Stimulated activated naive CD4-positive, alpha-beta T cell (primary cell): ENCODE results near the gene HCST.
"Not testable (repeated sequence)": the region's sequence is repeated elsewhere in the genome, so short reads cannot be mapped to it uniquely, and the experiment has no call there.

Experiments
- DNase-seq, 6 experiments: peaks; one replicate each; lab custom pipeline; 2025; lab: John Stamatoyannopoulos, UW

Gene HCST

GRCh38 chr19:35901854-35902661 lies at the start of gene HCST:
HCST (plus strand) TSS chr19:35902529; CDS start chr19:35902594, 65 bp downstream.
- peak; percentile 30 to 83 (median 60) for DNase-seq

- no peak for DNase-seq
Measured at GRCh38 chr19:35853038-35853756, 49.1 kb upstream of the HCST start.

GRCh38 chr19:35856546-35857149 lies 45.7 kb upstream of the HCST start, which contains the start of gene KIRREL2:
KIRREL2 (plus strand) TSS chr19:35856911; CDS start chr19:35857120, 209 bp downstream.
- DNase-seq = peak in 4 of 6 experiments; percentile 11 to 48 (median 29)

- no peak for DNase-seq
Measured at GRCh38 chr19:35858311-35858710, 44.0 kb upstream of the HCST start.

GRCh38 chr19:35859414-35859813 lies 42.9 kb upstream of the HCST start:
- no peak for DNase-seq

GRCh38 chr19:35860436-35860817 lies 41.9 kb upstream of the HCST start:
- no peak for DNase-seq

- DNase-seq = no peak
Measured at GRCh38 chr19:35860818-35861639, 41.3 kb upstream of the HCST start.

GRCh38 chr19:35861640-35862160 lies 40.6 kb upstream of the HCST start:
- DNase-seq = no peak

- DNase-seq = no peak
Measured at GRCh38 chr19:35862528-35862927, 39.8 kb upstream of the HCST start.

GRCh38 chr19:35863018-35863417 lies 39.3 kb upstream of the HCST start:
- DNase-seq = no peak

GRCh38 chr19:35868172-35868822 lies 34.0 kb upstream of the HCST start, which contains the start of gene APLP1:
APLP1 (plus strand) TSS chr19:35868574; CDS start chr19:35868637, 63 bp downstream.
- peak in 5 of 6 experiments; percentile 12 to 46 (median 32) for DNase-seq

- no peak for DNase-seq
Measured at GRCh38 chr19:35868823-35869326, 33.5 kb upstream of the HCST start.

GRCh38 chr19:35869327-35870123 lies 32.8 kb upstream of the HCST start:
- DNase-seq = peak; percentile 51 to 79 (median 72)

GRCh38 chr19:35870124-35870736 lies 32.1 kb upstream of the HCST start:
- DNase-seq = not testable (repeated sequence)

GRCh38 chr19:35870798-35871197 lies 31.5 kb upstream of the HCST start:
- DNase-seq = no peak

- no peak for DNase-seq
Measured at GRCh38 chr19:35871611-35872010, 30.7 kb upstream of the HCST start.

- DNase-seq = no peak
Measured at GRCh38 chr19:35872180-35872579, 30.1 kb upstream of the HCST start.

GRCh38 chr19:35874392-35874930 lies 27.9 kb upstream of the HCST start:
- DNase-seq = no peak

GRCh38 chr19:35879068-35879467 lies 23.3 kb upstream of the HCST start:
- DNase-seq = no peak
